ENCODE measurements around the gene KCTD21. TPM values are rescaled to one million over a fixed set of nuclear protein-coding genes. Genes with fewer than 3 reads are reported as not detected.

The KCTD21 gene
- total RNA-seq, 1 experiment from 2014 or later = 9.4 TPM

GRCh38 chr11:78208257-78209165 lies 20.1 kb upstream of the KCTD21 start:
- no peaks in the 10 kb centered on the region for H3K9me3 ChIP-seq (ENCODE audit: low read length)
- intact Hi-C loops (cut with micrococcal nuclease) = no loop called here
- H3K79me2 ChIP-seq (ENCODE audit: low read length) = 0 out of 2 replicates have a peak, but pooled peaks cover 5% of the 10 kb centered on the region
- DNase-seq (no peak), ATAC-seq (peak; percentile 20)
- no peaks in the 10 kb centered on the region for H3K27me3 ChIP-seq (ENCODE audit: low read length)
- H3F3A ChIP-seq (ENCODE audit: low read length, unreplicated experiment) = no peaks in the 10 kb centered on the region
- H3K27ac ChIP-seq (ENCODE audit: low read length) = no peak overlapping the region
- 0 out of 2 replicates have a peak, but pooled peaks cover 11% of the 10 kb centered on the region for H3K36me3 ChIP-seq (ENCODE audit: low read depth, low read length)
- no peak overlapping the region for H2AFZ ChIP-seq (ENCODE audit: low read length)
- H3K9me2 ChIP-seq (replicated peaks; ENCODE audit: low read length) = no peaks in the 10 kb centered on the region
- no peaks in the 10 kb centered on the region for H3K4me1 ChIP-seq (ENCODE audit: insufficient read depth, low read length)
- no TSS peak for BruUV-seq (replicated peaks)
- H3K4me3 ChIP-seq (ENCODE audit: low read length) = no peak overlapping the region
- H3K4me2 ChIP-seq (ENCODE audit: low read length) = no peak overlapping the region
- CTCF ChIA-PET = no interaction called here
- no peak overlapping the region for H3K9ac ChIP-seq (ENCODE audit: low read length)
- POLR2A ChIA-PET (ENCODE audit: unreplicated experiment) = no interaction called here
- TF ChIP-seq EZH2phosphoT487 (IDR thresholded peaks at IDR 0.05; ENCODE audit: borderline replicate concordance, low read length) = no peak
- no peak for TF ChIP-seq EZH2 (IDR thresholded peaks at IDR 0.05; ENCODE audit: low read length, unreplicated experiment)
- TF ChIP-seq, protein P1, sequence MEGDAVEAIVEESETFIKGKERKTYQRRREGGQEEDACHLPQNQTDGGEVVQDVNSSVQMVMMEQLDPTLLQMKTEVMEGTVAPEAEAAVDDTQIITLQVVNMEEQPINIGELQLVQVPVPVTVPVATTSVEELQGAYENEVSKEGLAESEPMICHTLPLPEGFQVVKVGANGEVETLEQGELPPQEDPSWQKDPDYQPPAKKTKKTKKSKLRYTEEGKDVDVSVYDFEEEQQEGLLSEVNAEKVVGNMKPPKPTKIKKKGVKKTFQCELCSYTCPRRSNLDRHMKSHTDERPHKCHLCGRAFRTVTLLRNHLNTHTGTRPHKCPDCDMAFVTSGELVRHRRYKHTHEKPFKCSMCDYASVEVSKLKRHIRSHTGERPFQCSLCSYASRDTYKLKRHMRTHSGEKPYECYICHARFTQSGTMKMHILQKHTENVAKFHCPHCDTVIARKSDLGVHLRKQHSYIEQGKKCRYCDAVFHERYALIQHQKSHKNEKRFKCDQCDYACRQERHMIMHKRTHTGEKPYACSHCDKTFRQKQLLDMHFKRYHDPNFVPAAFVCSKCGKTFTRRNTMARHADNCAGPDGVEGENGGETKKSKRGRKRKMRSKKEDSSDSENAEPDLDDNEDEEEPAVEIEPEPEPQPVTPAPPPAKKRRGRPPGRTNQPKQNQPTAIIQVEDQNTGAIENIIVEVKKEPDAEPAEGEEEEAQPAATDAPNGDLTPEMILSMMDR (conservative IDR thresholded peaks at IDR 0.05; ENCODE audit: low read depth, low read length) = no peak
- H4K20me1 ChIP-seq (ENCODE audit: low read length) = no peaks in the 10 kb centered on the region

- intact Hi-C loops (cut with micrococcal nuclease) = no loop called here
- no TSS peak for BruUV-seq (replicated peaks)
- TF ChIP-seq EZH2phosphoT487 (IDR thresholded peaks at IDR 0.05; ENCODE audit: borderline replicate concordance, low read length) = no peak
- TF ChIP-seq, protein P1 (conservative IDR thresholded peaks at IDR 0.05; ENCODE audit: low read depth, low read length) = no peak
- no peak for TF ChIP-seq EZH2 (IDR thresholded peaks at IDR 0.05; ENCODE audit: low read length, unreplicated experiment)
- DNase-seq = no peak
- Histone ChIP-seq H3K4me3 (ENCODE audit: low read length) (no peak overlapping the region), H2AFZ (ENCODE audit: low read length) (no peak overlapping the region), H4K20me1 (ENCODE audit: low read length) (no peaks in the 10 kb centered on the region), H3K9me2 (replicated peaks; ENCODE audit: low read length) (no peaks in the 10 kb centered on the region), H3F3A (ENCODE audit: low read length, unreplicated experiment) (no peaks in the 10 kb centered on the region), H3K9me3 (ENCODE audit: low read length) (no peaks in the 10 kb centered on the region), H3K79me2 (ENCODE audit: low read length) (no peaks in the 10 kb centered on the region), H3K4me2 (ENCODE audit: low read length) (no peak overlapping the region), H3K27ac (ENCODE audit: low read length) (no peak overlapping the region), H3K27me3 (ENCODE audit: low read length) (no peaks in the 10 kb centered on the region), H3K4me1 (ENCODE audit: insufficient read depth, low read length) (no peaks in the 10 kb centered on the region), H3K36me3 (ENCODE audit: low read depth, low read length) (0 out of 2 replicates have a peak, but pooled peaks cover 11% of the 10 kb centered on the region), H3K9ac (ENCODE audit: low read length) (no peak overlapping the region)
- POLR2A ChIA-PET (ENCODE audit: unreplicated experiment) = no interaction called here
- CTCF ChIA-PET = no interaction called here
- ATAC-seq = no peak
Observed at GRCh38 chr11:78207532-78208256, 19.3 kb upstream of the KCTD21 start.
